ENCODE measurements around the gene VIPR1. TPM values are rescaled to one million over a fixed set of nuclear protein-coding genes. Genes with fewer than 3 reads are reported as not detected.

Gene VIPR1
- total RNA-seq, 1 donor, result 22.7 TPM

DNA sequence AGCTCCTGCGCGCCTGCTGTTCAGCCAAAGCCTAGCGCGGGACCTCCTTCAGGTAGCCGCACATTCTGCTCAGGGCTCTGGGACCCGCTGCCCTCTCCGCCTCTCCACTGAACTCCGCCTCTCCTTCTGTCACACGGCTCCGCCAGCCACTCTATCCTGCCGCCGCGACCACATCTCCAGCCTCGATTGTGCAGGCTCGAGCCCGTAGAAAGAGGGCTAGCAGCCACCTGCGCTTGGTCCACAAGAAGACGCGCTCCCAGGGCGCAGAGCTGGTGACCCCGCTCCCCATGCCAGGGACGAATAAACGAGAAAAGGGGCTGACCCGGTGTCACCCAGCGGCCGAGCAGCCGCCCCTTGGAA, 1.1 kb upstream of the VIPR1 start:
- Histone ChIP-seq H3K4me1 (ENCODE audit: insufficient read depth, low read length) (peaks cover 43% of the 10 kb centered on the region), H3K9me3 (ENCODE audit: low read depth, low read length) (no peaks in the 10 kb centered on the region), H3K27me3 (ENCODE audit: insufficient read depth, low read length) (peaks cover 21% of the 10 kb centered on the region), H3K4me3 (ENCODE audit: low read length) (peak overlapping the region; percentile 51)

DNA sequence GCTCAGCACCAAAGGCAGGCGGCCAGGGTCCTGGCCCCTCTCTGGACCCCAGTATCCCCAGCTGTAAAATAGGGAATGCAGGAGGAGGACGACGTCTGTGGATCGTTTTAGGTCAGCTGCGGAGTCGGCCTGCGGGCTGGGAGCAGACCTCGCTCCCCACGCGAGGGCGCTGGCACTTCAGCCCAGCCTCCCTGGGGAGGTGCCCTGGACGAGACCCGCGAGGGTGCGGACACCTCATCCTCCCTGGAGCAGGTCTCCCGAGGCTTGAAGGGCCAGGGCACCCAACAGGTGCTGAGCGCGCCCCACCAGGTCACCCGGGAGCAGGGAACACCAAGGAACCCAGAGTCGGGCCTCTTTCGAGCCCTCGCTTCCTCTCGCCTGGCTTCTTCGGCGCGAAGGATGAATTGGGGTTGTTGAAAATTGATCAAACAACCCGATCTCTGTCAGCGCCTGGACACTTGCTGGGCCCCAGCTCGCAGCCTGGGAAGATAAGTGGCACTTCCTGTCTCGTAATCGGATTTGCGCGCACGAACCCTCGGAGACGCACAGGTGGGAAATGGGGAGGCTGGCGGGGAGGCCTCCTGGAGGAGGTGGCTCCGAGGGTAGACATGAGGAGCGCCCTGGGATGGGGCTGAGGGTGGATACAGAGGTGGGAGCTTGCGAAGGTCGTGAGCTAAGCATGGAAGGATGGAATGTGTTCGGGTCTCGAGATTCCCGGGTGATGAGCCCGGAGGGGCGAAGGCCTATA, 588 bp upstream of the VIPR1 start:
- Histone ChIP-seq H3K9me3 (ENCODE audit: low read depth, low read length) (no peaks in the 10 kb centered on the region), H3K27me3 (ENCODE audit: insufficient read depth, low read length) (peaks cover 21% of the 10 kb centered on the region), H3K4me1 (ENCODE audit: insufficient read depth, low read length) (peaks cover 43% of the 10 kb centered on the region), H3K4me3 (ENCODE audit: low read length) (peak overlapping the region; percentile 51)

DNA sequence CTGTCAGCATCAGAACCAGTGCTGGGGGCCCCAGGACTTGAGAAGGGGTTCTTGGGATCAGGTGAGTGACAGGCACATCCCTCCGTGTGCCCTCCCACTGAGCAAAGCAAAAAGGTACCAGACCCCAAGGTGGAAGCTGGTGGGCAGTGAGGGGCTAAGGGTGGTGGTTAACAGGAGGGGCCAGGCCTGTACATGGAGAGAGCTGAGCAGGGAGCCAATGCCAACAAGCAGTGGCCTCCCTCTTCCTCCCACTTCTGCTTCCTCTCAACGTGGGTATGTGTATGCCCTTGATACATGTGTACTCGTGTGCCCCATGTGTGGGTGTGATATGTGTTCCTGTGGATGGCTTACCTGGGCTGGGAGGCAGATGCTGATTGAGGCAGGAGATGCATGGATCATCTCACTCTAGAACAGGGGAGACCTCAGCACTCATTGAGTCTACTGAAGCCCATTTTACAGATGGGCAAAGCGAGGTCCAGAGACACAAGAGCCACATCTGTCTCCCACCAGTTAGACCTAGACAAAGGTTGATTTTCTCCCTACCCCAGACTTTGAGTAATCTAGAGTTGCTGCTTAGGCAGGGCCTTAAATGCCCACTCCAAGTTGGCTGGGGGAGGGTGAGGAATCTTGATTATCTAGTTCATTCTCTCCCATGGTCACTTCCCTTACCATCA, 945 bp downstream of the VIPR1 start:
- H3K4me3 ChIP-seq (ENCODE audit: low read length), result peak overlapping the region; percentile 51
- peaks cover 57% of the 10 kb centered on the region for H3K4me1 ChIP-seq (ENCODE audit: insufficient read depth, low read length)
- peaks cover 21% of the 10 kb centered on the region for H3K27me3 ChIP-seq (ENCODE audit: insufficient read depth, low read length)
- H3K9me3 ChIP-seq (ENCODE audit: low read depth, low read length), result no peaks in the 10 kb centered on the region

DNA sequence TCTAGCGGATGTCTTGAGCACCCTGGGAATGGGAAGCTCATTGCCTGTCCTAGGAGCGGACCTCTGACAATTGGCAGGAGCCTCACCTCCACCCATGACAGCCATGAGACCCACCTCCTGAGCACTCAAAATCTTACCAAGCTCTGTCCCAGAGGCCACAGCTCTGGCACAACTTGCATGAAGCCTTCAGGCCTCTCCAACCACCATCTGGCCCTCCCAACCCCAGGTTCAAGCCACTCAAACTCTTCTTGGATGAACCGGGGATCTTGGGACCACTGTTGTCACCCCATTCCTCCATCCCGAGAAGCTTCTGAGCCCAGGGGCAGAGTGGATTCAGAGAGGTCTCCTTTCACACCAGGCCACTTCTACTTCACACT, 1.5 kb downstream of the VIPR1 start:
- H3K9me3 ChIP-seq (ENCODE audit: low read depth, low read length), result no peaks in the 10 kb centered on the region
- peaks cover 21% of the 10 kb centered on the region for H3K27me3 ChIP-seq (ENCODE audit: insufficient read depth, low read length)
- H3K4me1 ChIP-seq (ENCODE audit: insufficient read depth, low read length), result peaks cover 60% of the 10 kb centered on the region
- H3K4me3 ChIP-seq (ENCODE audit: low read length), result no peak overlapping the region

DNA sequence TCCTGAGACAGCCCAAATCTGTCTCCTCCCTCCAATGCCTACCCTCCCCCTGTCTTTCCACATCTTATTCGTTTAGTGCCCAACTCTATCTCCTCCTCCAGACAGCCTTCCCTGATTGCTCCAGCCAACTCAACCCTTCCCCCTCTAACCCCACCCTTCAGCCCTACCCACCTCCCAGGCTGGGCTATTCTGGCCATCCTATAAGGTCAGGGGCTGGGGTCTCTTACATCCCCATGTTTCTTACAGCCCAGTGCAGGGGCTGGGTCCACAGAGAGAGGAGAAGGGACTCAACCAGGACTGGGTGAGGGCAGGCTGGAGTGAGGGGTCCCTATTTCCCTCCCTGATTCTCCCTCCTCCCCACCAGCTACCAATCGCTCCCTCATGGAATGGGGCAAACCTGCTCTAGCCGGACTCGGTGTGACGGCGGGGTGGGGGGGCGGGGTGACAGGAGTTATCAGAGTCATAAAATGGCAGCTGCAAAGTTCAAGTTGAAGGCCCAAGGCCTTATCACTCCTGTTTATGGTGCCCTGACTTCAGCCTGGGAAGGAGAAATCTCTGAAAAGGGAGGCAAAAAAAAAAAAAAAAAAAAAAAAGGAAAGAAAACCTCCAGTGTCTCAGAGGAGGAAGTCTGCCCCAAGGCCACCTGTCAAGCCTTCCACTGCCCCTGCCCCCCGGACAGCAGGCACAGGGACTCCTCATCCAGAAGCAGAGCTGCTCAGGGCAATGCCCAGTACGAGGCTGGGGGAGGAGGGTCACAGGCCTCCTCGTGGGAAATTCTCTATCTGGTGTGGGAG, 2.1 kb downstream of the VIPR1 start:
- Histone ChIP-seq H3K9me3 (ENCODE audit: low read depth, low read length) (no peaks in the 10 kb centered on the region), H3K4me1 (ENCODE audit: insufficient read depth, low read length) (peaks cover 60% of the 10 kb centered on the region), H3K4me3 (ENCODE audit: low read length) (no peak overlapping the region), H3K27me3 (ENCODE audit: insufficient read depth, low read length) (peaks cover 21% of the 10 kb centered on the region)

DNA sequence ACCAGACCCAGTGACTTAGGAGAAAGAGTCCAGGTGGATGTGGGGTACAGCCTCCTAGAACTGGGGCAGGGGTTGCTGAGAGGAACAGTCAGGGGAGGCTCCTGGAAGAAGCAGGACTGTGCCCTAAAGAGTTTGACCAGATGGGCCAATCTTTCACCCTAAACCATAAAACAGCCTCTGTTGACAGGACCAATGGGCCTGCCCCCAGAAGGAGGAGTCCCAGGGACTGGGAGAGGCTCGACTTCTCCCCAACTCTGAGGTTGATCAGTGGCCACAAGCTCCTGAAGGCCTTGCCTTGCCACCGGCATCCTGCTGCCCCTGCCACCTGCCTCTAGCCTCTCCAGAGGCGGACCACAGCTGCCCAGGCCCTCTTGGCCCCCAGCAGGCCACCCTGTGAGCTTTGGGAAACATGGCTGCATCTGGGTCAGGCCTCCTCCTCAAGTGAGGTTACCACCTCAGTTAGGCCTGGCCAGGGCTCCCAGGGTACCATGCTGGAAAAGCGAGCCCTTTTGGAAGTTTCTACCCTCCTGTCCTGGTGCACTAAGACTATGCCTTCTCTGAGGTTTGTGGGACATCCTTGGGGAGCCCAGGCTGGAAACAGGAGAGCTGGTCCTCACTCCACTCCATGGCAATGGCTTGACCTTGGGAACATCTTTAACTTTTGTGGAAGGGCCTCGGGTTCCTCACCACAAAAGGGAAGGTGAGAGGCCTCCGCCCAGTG, 2.8 kb downstream of the VIPR1 start:
- Histone ChIP-seq H3K4me1 (ENCODE audit: insufficient read depth, low read length) (peaks cover 63% of the 10 kb centered on the region), H3K27me3 (ENCODE audit: insufficient read depth, low read length) (peaks cover 17% of the 10 kb centered on the region), H3K9me3 (ENCODE audit: low read depth, low read length) (no peaks in the 10 kb centered on the region), H3K4me3 (ENCODE audit: low read length) (no peak overlapping the region)

DNA sequence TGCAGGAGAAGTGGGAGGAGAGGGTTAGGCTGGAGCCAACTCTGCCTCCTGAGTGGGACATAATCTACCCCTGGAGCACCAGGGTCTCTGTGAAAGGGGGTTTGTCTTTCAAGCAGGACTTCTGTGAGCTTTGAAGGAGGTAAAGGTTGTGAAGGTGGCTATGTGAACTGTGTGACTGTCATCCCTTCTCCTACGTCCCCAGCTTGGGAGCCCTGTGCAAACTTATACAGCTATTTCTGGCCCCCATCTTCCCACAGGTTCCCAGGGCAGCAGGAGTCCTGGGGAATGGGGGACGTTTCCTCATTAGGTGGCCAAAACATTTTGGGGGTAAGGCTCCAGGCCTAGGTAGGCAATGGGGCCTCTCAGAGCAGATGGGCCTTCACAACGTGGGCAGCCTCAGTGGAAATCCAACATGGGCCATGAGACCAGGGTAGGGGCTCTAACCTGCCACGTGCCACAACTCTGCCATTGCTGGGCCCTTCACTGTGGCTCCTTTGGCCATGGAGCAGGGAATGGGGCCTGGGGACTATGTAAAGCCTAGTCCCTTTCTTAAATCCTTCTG, 3.5 kb downstream of the VIPR1 start:
- peaks cover 11% of the 10 kb centered on the region for H3K27me3 ChIP-seq (ENCODE audit: insufficient read depth, low read length)
- peaks cover 69% of the 10 kb centered on the region for H3K4me1 ChIP-seq (ENCODE audit: insufficient read depth, low read length)
- H3K9me3 ChIP-seq (ENCODE audit: low read depth, low read length), result no peaks in the 10 kb centered on the region
- H3K4me3 ChIP-seq (ENCODE audit: low read length), result no peak overlapping the region

DNA sequence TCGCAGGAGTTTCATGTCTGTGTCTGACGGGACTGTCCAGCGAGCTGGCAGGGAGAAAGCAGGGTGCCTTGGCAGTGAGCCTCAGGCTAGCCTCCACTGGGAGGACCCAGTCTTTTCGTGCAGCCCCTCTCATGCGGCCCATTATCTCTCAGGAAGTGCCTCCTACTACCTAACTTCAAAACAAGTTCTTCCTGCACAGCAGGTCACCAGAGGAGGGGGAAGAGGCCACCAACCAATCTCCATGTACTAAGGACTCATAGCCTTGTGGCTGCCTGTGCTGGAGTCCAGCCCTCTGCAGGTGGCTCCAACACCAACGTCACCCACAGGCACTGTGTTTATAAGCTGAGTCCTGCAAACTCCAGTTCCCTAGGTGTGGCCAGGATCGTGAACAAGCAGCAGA, 4.8 kb downstream of the VIPR1 start:
- Histone ChIP-seq H3K9me3 (ENCODE audit: low read depth, low read length) (no peaks in the 10 kb centered on the region), H3K4me1 (ENCODE audit: insufficient read depth, low read length) (peaks cover 72% of the 10 kb centered on the region), H3K4me3 (ENCODE audit: low read length) (no peak overlapping the region)

DNA sequence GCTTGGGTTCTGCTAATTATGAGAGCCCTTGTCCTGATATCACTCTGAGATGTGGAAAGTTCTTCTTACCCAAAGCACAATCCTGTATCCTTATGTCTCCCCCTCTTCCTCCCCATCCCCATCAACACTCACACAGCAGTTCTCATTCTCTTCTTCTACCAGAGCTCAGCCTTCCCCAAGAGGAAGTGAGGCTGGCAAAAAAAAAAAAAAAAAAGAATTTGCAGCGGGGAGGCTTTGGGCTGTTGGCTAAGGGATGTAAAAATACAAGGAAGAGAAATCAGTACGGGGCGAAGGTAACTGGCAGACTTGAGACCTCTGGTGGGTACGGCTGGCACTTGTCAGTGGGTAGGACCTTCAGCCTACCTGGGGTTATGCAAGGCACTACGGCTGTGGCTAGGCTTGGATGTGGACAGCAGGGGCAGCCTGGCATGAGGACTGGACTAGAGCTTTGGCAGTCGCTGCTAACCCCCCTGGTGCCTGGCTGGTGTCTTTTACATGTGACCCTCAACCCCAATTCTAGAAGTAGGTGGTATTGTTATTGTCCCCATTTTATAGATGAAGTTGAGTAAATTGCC, 5.4 kb downstream of the VIPR1 start:
- Histone ChIP-seq H3K4me3 (ENCODE audit: low read length) (no peak overlapping the region), H3K9me3 (ENCODE audit: low read depth, low read length) (no peaks in the 10 kb centered on the region), H3K27me3 (ENCODE audit: insufficient read depth, low read length) (no peaks in the 10 kb centered on the region), H3K4me1 (ENCODE audit: insufficient read depth, low read length) (peaks cover 71% of the 10 kb centered on the region)

More for the DNA sequence above, 4.8 kb downstream of the VIPR1 start:
- no peaks in the 10 kb centered on the region for H3K27me3 ChIP-seq (ENCODE audit: insufficient read depth, low read length)

DNA sequence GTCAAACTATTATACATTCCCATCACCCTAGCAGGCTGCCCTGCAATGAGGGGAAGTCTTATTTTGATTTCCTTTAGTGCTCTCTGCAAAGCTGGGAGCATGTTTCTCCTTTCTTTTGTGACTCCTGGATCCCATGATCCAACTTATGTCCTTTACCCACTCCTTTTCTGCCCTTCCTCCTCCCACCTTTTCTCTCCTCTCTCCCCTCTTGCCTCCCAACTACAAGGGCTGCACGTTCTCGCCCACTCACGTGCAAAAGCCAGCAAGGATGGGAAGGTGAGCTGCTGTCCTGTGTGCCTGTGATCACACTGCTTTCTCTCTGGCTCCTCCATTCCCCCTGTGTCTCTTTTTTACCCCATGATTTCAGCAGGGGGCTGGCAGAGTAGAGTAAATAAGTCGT, 6.1 kb downstream of the VIPR1 start:
- Histone ChIP-seq H3K4me1 (ENCODE audit: insufficient read depth, low read length) (peaks cover 64% of the 10 kb centered on the region), H3K27me3 (ENCODE audit: insufficient read depth, low read length) (no peaks in the 10 kb centered on the region), H3K9me3 (ENCODE audit: low read depth, low read length) (no peaks in the 10 kb centered on the region)

DNA sequence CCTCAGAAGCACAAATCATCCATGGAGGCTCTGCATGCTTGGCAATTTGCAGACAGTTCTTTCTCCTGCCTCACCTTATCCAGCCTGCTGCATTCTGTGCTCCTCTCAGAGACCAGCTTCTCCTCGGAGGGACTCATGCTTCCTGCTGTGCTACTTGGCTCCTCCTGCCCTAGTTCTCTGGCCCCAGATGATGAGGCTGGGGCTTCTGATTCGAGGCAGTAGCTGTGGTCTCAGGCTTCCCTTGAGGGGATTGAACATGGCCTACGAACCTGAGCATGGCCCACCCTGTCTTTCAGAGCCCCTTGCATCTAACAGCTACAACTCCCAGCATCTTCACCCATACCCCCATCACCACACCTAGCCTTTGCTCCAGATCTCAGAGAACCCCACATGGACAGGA, 6.7 kb downstream of the VIPR1 start:
- H3K4me1 ChIP-seq (ENCODE audit: insufficient read depth, low read length), result peaks cover 59% of the 10 kb centered on the region
- no peaks in the 10 kb centered on the region for H3K27me3 ChIP-seq (ENCODE audit: insufficient read depth, low read length)
- no peaks in the 10 kb centered on the region for H3K9me3 ChIP-seq (ENCODE audit: low read depth, low read length)
- H3K4me3 ChIP-seq (ENCODE audit: low read length), result no peak overlapping the region

More for the DNA sequence above, 6.1 kb downstream of the VIPR1 start:
- H3K4me3 ChIP-seq (ENCODE audit: low read length), result no peak overlapping the region

DNA sequence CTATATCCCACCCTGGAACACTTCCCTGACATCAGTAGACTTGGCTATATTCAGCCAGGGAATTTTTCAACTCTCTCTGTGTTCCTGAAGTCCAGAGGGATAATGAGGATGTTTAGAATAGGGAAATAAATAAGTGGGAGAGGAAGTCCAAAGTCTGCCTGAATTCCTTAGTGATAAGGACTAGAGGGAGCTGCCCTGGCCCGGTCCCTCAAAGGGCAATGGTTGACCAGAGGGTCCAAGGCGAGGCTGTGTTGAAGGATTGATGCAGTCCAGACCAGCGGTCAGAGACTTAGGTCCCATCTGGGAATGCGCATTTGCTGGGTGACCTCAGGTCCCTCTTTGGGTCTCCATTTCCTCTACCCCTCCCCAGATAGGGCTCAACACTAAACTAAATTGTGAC, 7.9 kb downstream of the VIPR1 start:
- Histone ChIP-seq H3K27me3 (ENCODE audit: insufficient read depth, low read length) (no peaks in the 10 kb centered on the region), H3K4me3 (ENCODE audit: low read length) (no peak overlapping the region), H3K4me1 (ENCODE audit: insufficient read depth, low read length) (peaks cover 55% of the 10 kb centered on the region), H3K9me3 (ENCODE audit: low read depth, low read length) (no peaks in the 10 kb centered on the region)

DNA sequence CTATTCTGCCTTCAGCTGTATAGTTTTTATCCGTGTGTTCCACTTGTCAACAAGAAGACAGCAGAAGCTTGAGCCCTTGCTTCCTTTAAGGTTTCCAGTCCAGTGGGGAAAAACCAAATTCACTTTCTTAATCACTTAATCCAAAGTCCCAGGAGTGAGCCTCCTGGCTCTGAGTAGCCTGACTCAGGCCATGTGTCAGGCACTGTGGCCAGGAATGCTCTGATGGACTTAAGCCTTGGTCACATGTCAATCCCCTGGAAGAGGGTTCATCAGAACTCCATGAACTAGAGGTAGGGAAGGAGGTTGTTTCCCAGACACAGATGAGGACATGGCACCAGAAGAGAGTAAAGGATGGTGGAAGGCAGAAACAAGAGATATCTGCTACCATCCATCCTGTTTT, 8.8 kb downstream of the VIPR1 start:
- Histone ChIP-seq H3K27me3 (ENCODE audit: insufficient read depth, low read length) (no peaks in the 10 kb centered on the region), H3K4me1 (ENCODE audit: insufficient read depth, low read length) (peaks cover 47% of the 10 kb centered on the region), H3K4me3 (ENCODE audit: low read length) (no peak overlapping the region), H3K9me3 (ENCODE audit: low read depth, low read length) (no peaks in the 10 kb centered on the region)

DNA sequence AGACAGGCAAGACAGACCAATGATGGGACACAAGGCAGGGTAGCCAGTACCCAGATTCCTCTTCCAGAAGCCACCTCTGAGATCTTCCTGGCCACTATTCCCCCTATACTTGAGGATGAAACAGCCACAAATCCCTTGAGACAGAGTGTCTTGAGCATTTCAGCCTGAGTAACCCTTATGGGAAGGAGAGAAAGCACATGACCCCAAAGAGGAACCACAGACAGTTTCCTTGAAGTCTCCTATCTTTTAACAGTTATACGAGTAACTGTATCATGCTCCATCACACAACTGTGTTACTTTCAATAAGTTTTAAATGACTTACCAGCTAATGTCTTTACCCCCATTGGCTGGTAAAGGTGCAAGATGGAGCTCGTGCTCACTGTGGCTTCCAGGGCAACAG, 9.3 kb downstream of the VIPR1 start:
- H3K27me3 ChIP-seq (ENCODE audit: insufficient read depth, low read length), result no peaks in the 10 kb centered on the region
- peaks cover 47% of the 10 kb centered on the region for H3K4me1 ChIP-seq (ENCODE audit: insufficient read depth, low read length)
- H3K9me3 ChIP-seq (ENCODE audit: low read depth, low read length), result no peaks in the 10 kb centered on the region
- no peak overlapping the region for H3K4me3 ChIP-seq (ENCODE audit: low read length)
